ENCODE results near the gene RAB28.

Gene RAB28

DNA sequence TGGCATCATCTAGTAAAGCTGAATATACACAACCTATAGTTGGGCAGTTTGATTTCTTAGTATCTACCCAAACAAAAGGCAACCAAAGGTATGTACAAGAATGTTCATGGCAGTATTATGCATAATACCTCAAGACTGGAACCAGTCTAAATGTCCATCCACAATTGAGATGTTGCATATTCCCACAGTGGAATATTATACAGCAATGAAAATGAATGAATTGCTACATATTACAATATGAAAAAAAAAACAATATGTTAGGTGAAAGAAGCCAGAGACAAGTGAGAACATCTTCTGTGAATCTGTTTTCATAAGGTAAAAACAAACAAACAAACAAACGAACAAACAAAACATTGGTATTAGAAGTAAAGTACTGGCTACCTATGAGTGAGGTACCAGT is 11.6 kb upstream of the RAB28 start:
- POLR2A ChIA-PET, result no interaction called here
- no peak for TF ChIP-seq CTCF (IDR thresholded peaks at IDR 0.05; ENCODE audit: insufficient read depth, low read length, missing control alignments)
- no peak overlapping the region for H3K4me3 ChIP-seq (ENCODE audit: low read depth, low read length)
- CTCF ChIA-PET, result no interaction called here
- no peak for DNase-seq (ENCODE audit: low read depth, low spot score)

DNA sequence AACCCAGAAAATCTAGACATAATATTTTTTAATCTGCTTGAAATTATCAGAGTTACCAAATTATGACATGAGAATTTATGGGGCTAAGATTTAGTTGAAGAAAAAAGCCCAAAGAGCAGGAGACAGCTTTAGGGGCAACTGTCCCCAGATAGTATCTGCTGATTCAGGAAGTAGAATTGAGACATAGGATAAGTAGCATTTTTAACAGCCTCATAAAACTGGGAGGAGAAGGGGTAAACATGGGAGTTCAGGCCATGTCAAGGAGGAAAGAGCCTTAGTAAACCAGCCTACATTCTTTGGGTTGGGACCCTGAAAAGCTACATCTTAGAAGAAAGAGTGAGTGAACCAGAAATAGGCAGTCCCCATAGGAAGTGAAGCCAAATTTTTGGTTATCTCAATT is 9.7 kb upstream of the RAB28 start:
- ChIA-PET CTCF (no interaction called here), POLR2A (no interaction called here)
- DNase-seq (ENCODE audit: low read depth, low spot score), result no peak
- TF ChIP-seq CTCF (IDR thresholded peaks at IDR 0.05; ENCODE audit: insufficient read depth, low read length, missing control alignments), result no peak
- H3K4me3 ChIP-seq (ENCODE audit: low read depth, low read length), result no peak overlapping the region

DNA sequence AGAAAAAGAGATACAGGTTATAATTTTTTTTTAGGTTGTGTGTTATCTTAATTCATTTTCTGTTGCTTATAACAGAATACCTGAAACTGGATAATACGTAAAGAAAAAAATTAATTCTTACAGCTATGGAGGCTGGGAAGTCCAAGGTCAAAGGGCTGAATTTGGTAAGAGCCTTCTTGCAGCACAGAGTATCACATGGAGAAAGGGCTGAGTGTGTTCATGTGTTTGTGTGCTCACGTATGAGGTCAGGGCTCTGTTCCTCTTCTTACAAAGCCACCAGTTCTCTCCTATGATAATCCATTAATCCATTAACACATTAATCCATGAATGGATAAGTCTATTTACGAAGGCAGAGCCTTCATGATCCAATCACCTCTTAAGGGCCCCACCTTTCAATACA is 8.6 kb upstream of the RAB28 start:
- POLR2A ChIA-PET, result no interaction called here
- no peak overlapping the region for H3K4me3 ChIP-seq (ENCODE audit: low read depth, low read length)
- CTCF ChIA-PET, result no interaction called here
- no peak for DNase-seq (ENCODE audit: low read depth, low spot score)
- no peak for TF ChIP-seq CTCF (IDR thresholded peaks at IDR 0.05; ENCODE audit: insufficient read depth, low read length, missing control alignments)

GRCh38 chr4:13484749-13485221 is 645 bp upstream of the RAB28 start:
- no peak for DNase-seq (ENCODE audit: low read depth, low spot score)
- CTCF ChIA-PET, result no interaction called here
- POLR2A ChIA-PET, result no interaction called here
- H3K4me3 ChIP-seq (ENCODE audit: low read depth, low read length), result peak overlapping the region; percentile 75
- no peak for TF ChIP-seq CTCF (IDR thresholded peaks at IDR 0.05; ENCODE audit: insufficient read depth, low read length, missing control alignments)

- ChIA-PET POLR2A (no interaction called here), CTCF (no interaction called here)
- DNase-seq (ENCODE audit: low read depth, low spot score), result peak; percentile 29
These were observed 395 bp downstream of the RAB28 start for GRCh38 chr4:13483768-13484121.

DNA sequence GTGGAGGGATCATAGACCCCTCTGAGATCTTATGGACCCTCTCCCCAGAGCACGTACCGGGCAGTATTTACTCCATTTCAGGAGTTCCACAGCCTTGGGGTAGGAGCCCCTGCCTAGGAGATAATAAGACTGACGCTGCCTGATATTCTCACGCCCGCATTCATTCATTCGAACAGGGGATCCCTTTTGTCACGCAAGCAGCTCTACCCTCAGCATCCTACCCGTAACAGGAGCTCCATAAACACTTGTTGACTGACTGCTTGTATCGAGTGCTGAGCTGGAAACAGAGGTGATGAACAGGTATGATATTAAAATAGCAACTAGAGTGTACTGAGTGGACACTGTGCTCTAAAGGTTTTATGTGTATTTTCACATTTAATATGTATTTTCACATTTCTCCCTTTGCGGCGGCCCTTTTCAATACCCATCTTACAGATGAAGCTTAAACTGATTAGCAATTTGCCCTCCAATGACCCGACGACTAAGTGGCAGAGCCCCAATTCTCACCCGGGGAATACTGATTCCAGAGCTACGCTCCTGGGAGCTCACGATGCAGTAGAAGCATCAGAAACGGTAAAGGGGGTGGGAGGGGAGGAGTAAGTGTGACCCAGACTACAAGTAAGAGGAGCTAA is 888 bp downstream of the RAB28 start:
- ChIA-PET CTCF (no interaction called here), POLR2A (no interaction called here)
- TF ChIP-seq CTCF (IDR thresholded peaks at IDR 0.05; ENCODE audit: insufficient read depth, low read length, missing control alignments), result no peak
- DNase-seq (ENCODE audit: low read depth, low spot score), result no peak
- peak overlapping the region; percentile 75 for H3K4me3 ChIP-seq (ENCODE audit: low read depth, low read length)

More at GRCh38 chr4:13483768-13484121, 395 bp downstream of the RAB28 start:
- TF ChIP-seq CTCF (IDR thresholded peaks at IDR 0.05; ENCODE audit: insufficient read depth, low read length, missing control alignments), result no peak
- H3K4me3 ChIP-seq (ENCODE audit: low read depth, low read length), result peak overlapping the region; percentile 75

All from AG04449 (cell line).